K562 (cell line): Measurements from ENCODE around the gene ALPK1. TPM values are rescaled to one million over a fixed set of nuclear protein-coding genes. Genes with fewer than 3 reads are reported as not detected.
A peak's percentile ranks its signal among the peaks of the same experiment; 100 is the strongest.

ENCODE experiments used
- ATAC-seq: fragments of 200-7000 bp; cut with Tn5 transposase; 3 replicates; pipeline ENCODE4 v1.9.1; 2020; ENCODE audit warnings: moderate library complexity
- BruUV-seq: library from RNA; stranded (reverse); fragments of 400-500 nt; replicated peaks from 2 replicates; lab custom pipeline; 2021; lab: Mats Ljungman, UMichigan
- CTCF ChIA-PET: fragments of 300-600 bp; formaldehyde crosslinking; extraction: SDS; loops from one replicate; lab custom pipeline; 2021; ENCODE audit warnings: low intra/inter-chr PET ratio; lab: Yijun Ruan, JAX
- POLR2A ChIA-PET: fragments of 300-600, 350-650 bp; sonication (Branson Sonifier 250); formaldehyde crosslinking; extraction: SDS; loops from one replicate; lab custom pipeline; 2021; ENCODE audit warnings: antibody characterized with exemption, inconsistent platforms; lab: Yijun Ruan, JAX
- DNase-seq, 4 experiments: peaks; one replicate each; pipeline versions ENCODE4 v3.0.0 to v3.0.0-alpha.2; 2011 to 2018; ENCODE audit warnings: low spot score in 3 of 4, mixed read lengths in 3 of 4; ENCODE audit errors: extremely low read depth in 1 of 4
- FAIRE-seq: peaks from 2 replicates; lab custom pipeline; 2011; peaks lifted over from hg19 to GRCh38; lab: Jason Lieb, UNC
- H2AFZ ChIP-seq: 2 replicates; pipeline ENCODE4 v1.6.0; 2011; ENCODE audit warnings: low read depth, low read length, control low read depth, inconsistent platforms
- H3K27ac ChIP-seq: fragments of 200-600 bp; 3 replicates; pipeline ENCODE4 v1.8.0; 2011; ENCODE audit warnings: low read depth, mild to moderate bottlenecking, control low read depth, inconsistent platforms, low read length, moderate library complexity, mixed read lengths; ENCODE audit errors: extremely low read depth
- H3K27me3 ChIP-seq, 2 experiments: fragments of 300-600 bp in 1 of 2; 2 replicates in 1 of 2; 3 replicates in 1 of 2; pipeline versions ENCODE4 v1.6.0 to v1.8.0; 2011; ENCODE audit warnings: inconsistent platforms in 2 of 2, low read length in 2 of 2, mild to moderate bottlenecking in 1 of 2, mixed read lengths in 1 of 2, moderate library complexity in 1 of 2; ENCODE audit not compliant: control insufficient read depth in 2 of 2, insufficient read depth in 2 of 2
- H3K36me3 ChIP-seq: fragments of 300-600 bp; 3 replicates; pipeline ENCODE4 v1.8.0; 2011; ENCODE audit warnings: mild to moderate bottlenecking, low read length, inconsistent platforms; ENCODE audit not compliant: control insufficient read depth, insufficient read depth
- H3K4me1 ChIP-seq, 2 experiments: fragments of 200-600 bp in 1 of 2; replicated peaks in 1 of 2; 2 replicates in 1 of 2; 3 replicates in 1 of 2; pipeline versions ENCODE4 v1.5.1 to v1.8.0; 2011; ENCODE audit warnings: inconsistent platforms in 2 of 2, low read length in 2 of 2, mild to moderate bottlenecking in 1 of 2, mixed read lengths in 1 of 2, moderate library complexity in 1 of 2; ENCODE audit not compliant: control insufficient read depth in 2 of 2, insufficient read depth in 2 of 2
- H3K4me2 ChIP-seq: 2 replicates; pipeline ENCODE4 v1.6.1; 2011; ENCODE audit warnings: low read length, control low read depth, inconsistent platforms, mixed read lengths; ENCODE audit not compliant: insufficient read depth
- H3K4me3 ChIP-seq: fragments of 200-600 bp; sonication (generic), shearing (Covaris generic); 2 replicates; pipeline ENCODE4 v1.5.1; 2016; ENCODE audit warnings: control low read depth, inconsistent platforms
- H3K79me2 ChIP-seq: fragments of 200-600 bp; 3 replicates; pipeline ENCODE4 v1.8.0; 2011; ENCODE audit warnings: low read length, inconsistent platforms; ENCODE audit not compliant: control insufficient read depth, insufficient read depth
- H3K9ac ChIP-seq, 2 experiments: 2 replicates each; pipeline versions ENCODE4 v1.6.0 to v1.6.1; 2011; ENCODE audit warnings: low read depth in 2 of 2, low read length in 2 of 2, control low read depth in 1 of 2, inconsistent platforms in 1 of 2, mild to moderate bottlenecking in 1 of 2, mixed read lengths in 1 of 2; ENCODE audit not compliant: insufficient read depth in 1 of 2
- H3K9me1 ChIP-seq: one replicate; pipeline ENCODE4 v1.6.0; 2011; ENCODE audit warnings: inconsistent platforms, mild to moderate bottlenecking, low read length, moderate library complexity; ENCODE audit not compliant: control insufficient read depth, insufficient read depth
- H3K9me3 ChIP-seq: replicated peaks from 2 replicates; pipeline ENCODE4 v1.5.1; 2011; ENCODE audit warnings: low read depth, low read length, inconsistent platforms; ENCODE audit not compliant: control insufficient read depth, insufficient read depth
- H4K20me1 ChIP-seq: replicated peaks from 2 replicates; pipeline ENCODE4 v1.6.1; 2011; ENCODE audit warnings: low read length, inconsistent platforms, mixed read lengths; ENCODE audit not compliant: control insufficient read depth, insufficient read depth
- ARID4B ChIP-seq: sonication (generic); formaldehyde crosslinking; IDR thresholded peaks from 2 replicates; pipeline ENCODE4 v1.8.0; 2022; ENCODE audit warnings: mild to moderate bottlenecking, missing genetic modification reagents
- CHCHD3 ChIP-seq: fragments of 250-450 bp; sonication (Bioruptor Pico); IDR thresholded peaks from 2 replicates; pipeline ENCODE4 v2.1.2; 2022; ENCODE audit warnings: mild to moderate bottlenecking
- EHMT2 ChIP-seq: fragments of 450-650 bp; IDR thresholded peaks from 2 replicates; pipeline ENCODE4 v1.6.1; 2018; ENCODE audit warnings: antibody characterized with exemption
- EP400 ChIP-seq: fragments of 450-650 bp; IDR thresholded peaks from 2 replicates; pipeline ENCODE4 v1.6.1; 2017; ENCODE audit warnings: antibody characterized with exemption, mild to moderate bottlenecking, moderate library complexity
- FOXM1 ChIP-seq, 2 experiments: fragments of 450-650 bp in 1 of 2; sonication (generic) in 1 of 2; formaldehyde crosslinking in 1 of 2; IDR thresholded peaks; 2 replicates each; pipeline versions ENCODE4 v1.6.1 to v1.9.0; 2017 to 2022; ENCODE audit warnings: low read depth in 2 of 2, mild to moderate bottlenecking in 2 of 2, missing genetic modification reagents in 1 of 2, moderate library complexity in 1 of 2
- KAT8 ChIP-seq: fragments of 450-650 bp; IDR thresholded peaks from 2 replicates; pipeline ENCODE4 v1.6.1; 2016; ENCODE audit warnings: low read depth, mild to moderate bottlenecking
- MXI1 ChIP-seq: IDR thresholded peaks from 2 replicates; pipeline ENCODE4 v1.6.1; 2011; ENCODE audit warnings: low read depth, mild to moderate bottlenecking, improper control_type of control experiment, low read length
- NCOA2 ChIP-seq, 2 experiments: fragments of 450-650 bp; IDR thresholded peaks; 2 replicates each; pipeline ENCODE4 v1.6.1; 2018; ENCODE audit warnings: mild to moderate bottlenecking in 2 of 2, moderate library complexity in 1 of 2; ENCODE audit not compliant: partially characterized antibody in 2 of 2
- NKRF ChIP-seq: fragments of 450-650 bp; IDR thresholded peaks from 2 replicates; pipeline ENCODE4 v1.6.1; 2016; ENCODE audit warnings: borderline replicate concordance
- RBM34 ChIP-seq: fragments of 200-400 bp; formaldehyde crosslinking; IDR thresholded peaks from 2 replicates; pipeline ENCODE4 v1.6.1; 2018; ENCODE audit warnings: low read length, borderline replicate concordance; ENCODE audit not compliant: insufficient read depth
- SAFB ChIP-seq: fragments of 200-400 bp; formaldehyde crosslinking; IDR thresholded peaks from 2 replicates; pipeline ENCODE4 v1.6.1; 2017; ENCODE audit warnings: low read depth, low read length, borderline replicate concordance
- ZFP1 ChIP-seq: fragments of 450-650 bp; formaldehyde crosslinking; IDR thresholded peaks from 2 replicates; pipeline ENCODE4 v1.4.0; 2020; ENCODE audit warnings: mild to moderate bottlenecking, mixed read lengths
- ZNF174 ChIP-seq: fragments of 250-450 bp; sonication (Bioruptor Pico); IDR thresholded peaks from 2 replicates; pipeline ENCODE4 v1.4.0; 2020; ENCODE audit warnings: mild to moderate bottlenecking
- ZNF583 ChIP-seq: fragments of 250-450 bp; sonication (Bioruptor Pico); IDR thresholded peaks from 2 replicates; pipeline ENCODE4 v1.4.0; 2020
- ZNF696 ChIP-seq: fragments of 250-450 bp; sonication (Bioruptor Pico); conservative IDR thresholded peaks from 2 replicates; pipeline ENCODE4 v1.4.0; 2020; ENCODE audit warnings: mild to moderate bottlenecking, moderate library complexity
- WGBS: fragments of 100-300 bp; shearing (Covaris generic); methylation state at CpG from one replicate; pipeline ENCODE4 v1.1.6; 2016; ENCODE audit warnings: low coverage, mixed read lengths; ENCODE audit not compliant: insufficient coverage; ENCODE audit errors: missing lambda C conversion rate; 5-methylcytosine and 5-hydroxymethylcytosine counted together
- in situ Hi-C: fragments of 300-500 bp; cut with MboI; formaldehyde crosslinking; loops from 4 replicates; pipeline ENCODE4 v1.15.0; 2018; ENCODE audit warnings: inconsistent platforms, mixed read lengths
- intact Hi-C: fragments of 100-400 bp; cut with micrococcal nuclease; formaldehyde crosslinking; loops from 2 replicates; pipeline ENCODE4 v1.14.2; 2022
- polyA plus RNA-seq, 8 experiments: library from polyadenylated mRNA; depleted of rRNA in 4 of 8; stranded (reverse) in 5 of 8; unstranded in 3 of 8; fragments of >200 nt; fragmentation: Nextera tagmentation in 2 of 8; fragmentation: Illumina TruSeq in 1 of 8; extraction: Ambion mirVana in 2 of 8; extraction: Trizol in 1 of 8; gene quantifications; 2 replicates each; pipeline versions ENCODE4 v1.2.1 to v1.2.3, GENCODE V29; 2011 to 2014; ENCODE audit warnings: inconsistent platforms in 1 of 8, missing spikeins in 1 of 8
- total RNA-seq, 7 experiments: library from RNA; depleted of rRNA in 6 of 7; stranded (reverse); fragments of >200 nt in 6 of 7; fragmentation: Illumina TruSeq in 2 of 7; extraction: Trizol in 2 of 7; gene quantifications; 2 replicates each; pipeline versions ENCODE4 v1.2.1 to v1.2.3, GENCODE V29; 2011 to 2021; ENCODE audit warnings: low replicate concordance in 1 of 7
- TF ChIP-seq, protein P1 (sequence below): sonication (generic); formaldehyde crosslinking; IDR thresholded peaks from 2 replicates; pipeline ENCODE4 v1.9.0; 2022; ENCODE audit warnings: mild to moderate bottlenecking, missing genetic modification reagents

Gene ALPK1
- total and polyA plus RNA-seq, 9 of the 15 experiments (the other 6 are each of a cell fraction or from before 2014, with no cell fraction given): 2.3 to 6.9 (median 4.6) TPM

- whole genome bisulfite sequencing: 69% methylated on average over 10 of the region's 10 CpGs
- no peaks in the 10 kb centered on the region for H3K36me3 ChIP-seq
- FAIRE-seq (no peak), ATAC-seq (no peak), DNase-seq (no peak)
- H3K9me3 ChIP-seq: no peaks in the 10 kb centered on the region
- no peaks in the 10 kb centered on the region for H3K27me3 ChIP-seq
- no peak overlapping the region for H3K27ac ChIP-seq
- CTCF ChIA-PET: interaction anchor here (0.6 kb wide), 1 partner anchor 75 kb away, joined by 3 read pairs; no protein-coding TSS in a partner anchor
- no peak overlapping the region for H3K9ac ChIP-seq
- peak overlapping the region; percentile 93 for H2AFZ ChIP-seq
- peaks cover 4% of the 10 kb centered on the region; the same call in 2 of the 3 replicates for H3K79me2 ChIP-seq
- intact Hi-C loops (no loop called here), in situ Hi-C loops (no loop called here)
- BruUV-seq: no TSS peak
- no peak overlapping the region for H3K4me2 ChIP-seq
- H4K20me1 ChIP-seq: no peaks in the 10 kb centered on the region
- H3K9me1 ChIP-seq: no peaks in the 10 kb centered on the region
- TF ChIP-seq, protein P1, sequence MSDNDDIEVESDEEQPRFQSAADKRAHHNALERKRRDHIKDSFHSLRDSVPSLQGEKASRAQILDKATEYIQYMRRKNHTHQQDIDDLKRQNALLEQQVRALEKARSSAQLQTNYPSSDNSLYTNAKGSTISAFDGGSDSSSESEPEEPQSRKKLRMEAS: no peak
- TF ChIP-seq ZNF696 (no peak), NCOA2 (IDR thresholded peaks at IDR 0.05; ENCODE audit: partially characterized antibody in 2 of 2) (no peak), ZFP1 (CRISPR knock-in tag) (no peak), ZNF174 (CRISPR knock-in tag) (no peak), KAT8 (no peak), EP400 (no peak), EHMT2 (no peak), NKRF (no peak), ARID4B (no peak), CHCHD3 (CRISPR knock-in tag) (no peak), FOXM1 (IDR thresholded peaks at IDR 0.05; ENCODE audit: low read depth) (no peak), FOXM1 (CRISPR knock-in tag; IDR thresholded peaks at IDR 0.05; ENCODE audit: low read depth) (no peak), SAFB (no peak), RBM34 (no peak), ZNF583 (CRISPR knock-in tag) (no peak), MXI1 (no peak)
- H3K4me3 ChIP-seq: no peak overlapping the region
- H3K4me1 ChIP-seq: peaks cover 6 to 11% of the 10 kb centered on the region in 2 experiments; a peak in 4 of 5 replicates
- POLR2A ChIA-PET: no interaction called here
Observed at GRCh38 chr4:112289407-112290253, 7.5 kb upstream of the ALPK1 start.
